WTC11 (cell line): Measurements from ENCODE around the gene DYNLT2B. TPM values are rescaled to one million over a fixed set of nuclear protein-coding genes. Genes with fewer than 3 reads are reported as not detected.
A peak's percentile ranks its signal among the peaks of the same experiment; 100 is the strongest.

Experiments used
- ATAC-seq: fragments of 200-7000 bp; cut with Tn5 transposase; 2 replicates; pipeline ENCODE4 v1.10.0; 2021; ENCODE audit warnings: mild to moderate bottlenecking, moderate library complexity
- CTCF ChIA-PET: fragments of 300-600 bp; sonication (Branson Sonifier 250); formaldehyde crosslinking; loops from one replicate; lab custom pipeline; 2021; ENCODE audit warnings: antibody characterized with exemption; lab: Charles Lee
- POLR2A ChIA-PET: fragments of 350-600 bp; sonication (Branson Sonifier 250); formaldehyde crosslinking; loops from one replicate; lab custom pipeline; 2021; ENCODE audit warnings: antibody characterized with exemption; lab: Charles Lee
- DNase-seq: peaks from one replicate; pipeline ENCODE4 v3.0.0; 2021; ENCODE audit warnings: low spot score
- H3K27ac Mint-ChIP-seq: 2 replicates; pipeline ENCODE4 v1.8.0; 2021; ENCODE audit warnings: mixed read lengths
- H3K27me3 Mint-ChIP-seq: 2 replicates; pipeline ENCODE4 v1.8.0; 2021; ENCODE audit warnings: low read depth, mild to moderate bottlenecking, moderate library complexity, mixed read lengths
- H3K36me3 Mint-ChIP-seq: 2 replicates; pipeline ENCODE4 v1.8.0; 2021; ENCODE audit warnings: mixed read lengths
- H3K4me1 Mint-ChIP-seq: 2 replicates; pipeline ENCODE4 v1.8.0; 2022; ENCODE audit warnings: mixed read lengths
- H3K4me3 Mint-ChIP-seq: 2 replicates; pipeline ENCODE4 v1.8.0; 2021; ENCODE audit warnings: mild to moderate bottlenecking, moderate library complexity, mixed read lengths
- H3K9me3 Mint-ChIP-seq: 2 replicates; pipeline ENCODE4 v1.8.0; 2021; ENCODE audit warnings: mixed read lengths
- CDX4 ChIP-seq: fragments of 250-450 bp; sonication (Bioruptor Pico); IDR thresholded peaks from 2 replicates; pipeline ENCODE4 v1.9.0; 2021; ENCODE audit warnings: moderate library complexity, mild to moderate bottlenecking, inconsistent platforms, borderline replicate concordance
- E2F1 ChIP-seq: sonication (generic); formaldehyde crosslinking; IDR thresholded peaks from 2 replicates; pipeline ENCODE4 v1.8.0; 2022; ENCODE audit warnings: mild to moderate bottlenecking, missing genetic modification reagents
- FOXP4 ChIP-seq: sonication (generic); formaldehyde crosslinking; IDR thresholded peaks from 2 replicates; pipeline ENCODE4 v1.8.0; 2022; ENCODE audit warnings: mild to moderate bottlenecking, missing genetic modification reagents
- IRF1 ChIP-seq: sonication (generic); formaldehyde crosslinking; IDR thresholded peaks from 2 replicates; pipeline ENCODE4 v1.8.0; 2023; ENCODE audit warnings: missing genetic modification reagents
- MLX ChIP-seq: sonication (generic); formaldehyde crosslinking; IDR thresholded peaks from 2 replicates; pipeline ENCODE4 v1.8.1; 2023; ENCODE audit warnings: mild to moderate bottlenecking, missing genetic modification reagents, moderate library complexity
- MXD4 ChIP-seq: fragments of 250-450 bp; sonication (Bioruptor Pico); IDR thresholded peaks from 2 replicates; pipeline ENCODE4 v1.8.0; 2021; ENCODE audit warnings: mild to moderate bottlenecking, moderate library complexity, borderline replicate concordance
- MYBL2 ChIP-seq: sonication (generic); formaldehyde crosslinking; IDR thresholded peaks from 2 replicates; pipeline ENCODE4 v1.8.1; 2023; ENCODE audit warnings: mild to moderate bottlenecking, moderate library complexity, missing genetic modification reagents
- NR1H2 ChIP-seq: sonication (generic); formaldehyde crosslinking; IDR thresholded peaks from 2 replicates; pipeline ENCODE4 v1.9.0; 2021; ENCODE audit warnings: mild to moderate bottlenecking, moderate library complexity, missing genetic modification reagents
- SMAD4 ChIP-seq: sonication (generic); formaldehyde crosslinking; IDR thresholded peaks from 2 replicates; pipeline ENCODE4 v1.8.0; 2022; ENCODE audit warnings: mild to moderate bottlenecking, missing genetic modification reagents
- TP53 ChIP-seq: sonication (generic); formaldehyde crosslinking; IDR thresholded peaks from 2 replicates; pipeline ENCODE4 v1.8.1; 2023; ENCODE audit warnings: mild to moderate bottlenecking, missing genetic modification reagents
- USF2 ChIP-seq: sonication (generic); formaldehyde crosslinking; IDR thresholded peaks from 2 replicates; pipeline ENCODE4 v1.8.1; 2023; ENCODE audit warnings: mild to moderate bottlenecking, missing genetic modification reagents, moderate library complexity
- ZNF219 ChIP-seq: sonication (generic); formaldehyde crosslinking; IDR thresholded peaks from 2 replicates; pipeline ENCODE4 v1.8.0; 2023; ENCODE audit warnings: missing genetic modification reagents, mild to moderate bottlenecking, borderline replicate concordance
- ZNF512 ChIP-seq: sonication (generic); formaldehyde crosslinking; IDR thresholded peaks from 2 replicates; pipeline ENCODE4 v1.8.1; 2022; ENCODE audit warnings: missing genetic modification reagents, borderline replicate concordance
- ZNF532 ChIP-seq: fragments of 250-450 bp; sonication (Bioruptor Pico); IDR thresholded peaks from 2 replicates; pipeline ENCODE4 v1.9.0; 2021; ENCODE audit warnings: mild to moderate bottlenecking, borderline replicate concordance
- total RNA-seq: library from RNA; stranded (reverse); gene quantifications from 3 replicates; pipeline ENCODE4 v1.2.3, GENCODE V29; 2021

The DYNLT2B gene
- total RNA-seq, 1 experiment from 2014 or later = 10.0 TPM

- no peak for TF ChIP-seq ZNF532 (CRISPR knock-in tag)
Observed at GRCh38 chr3:196268284-196269163, 49.5 kb downstream of the DYNLT2B start (continued).

GRCh38 chr3:196263819-196264218, 54.2 kb downstream of the DYNLT2B start:
- ChIA-PET POLR2A (no interaction called here), CTCF (no interaction called here)
- Mint-ChIP-seq H3K4me1 (peaks cover 25% of the 10 kb centered on the region), H3K27ac (peak overlapping the region; percentile 78; the same call in 1 of the 2 replicates), H3K4me3 (no peak overlapping the region), H3K9me3 (peaks cover 5% of the 10 kb centered on the region), H3K27me3 (no peaks in the 10 kb centered on the region), H3K36me3 (peaks cover 16% of the 10 kb centered on the region)
- TF ChIP-seq SMAD4 = no peak
- no peak for TF ChIP-seq ZNF512
- no peak for TF ChIP-seq ZNF219 (CRISPR knock-in tag)
- TF ChIP-seq IRF1 = no peak
- no peak for TF ChIP-seq MLX (CRISPR knock-in tag)
- TF ChIP-seq MYBL2 (CRISPR knock-in tag) = no peak
- ATAC-seq (no peak), DNase-seq (no peak)

GRCh38 chr3:196260784-196261183, 57.3 kb downstream of the DYNLT2B start:
- Mint-ChIP-seq H3K27me3 (no peaks in the 10 kb centered on the region), H3K9me3 (peaks cover 5% of the 10 kb centered on the region), H3K4me3 (no peak overlapping the region), H3K27ac (no peak overlapping the region), H3K36me3 (peaks cover 15% of the 10 kb centered on the region), H3K4me1 (peaks cover 18% of the 10 kb centered on the region)
- DNase-seq (no peak), ATAC-seq (no peak)
- ChIA-PET CTCF (interaction anchor here (1.2 kb wide), 1 partner anchor 268 kb away, joined by 3 read pairs; no protein-coding TSS in a partner anchor), POLR2A (no interaction called here)
- TF ChIP-seq MXD4 = no peak
- no peak for TF ChIP-seq E2F1
- no peak for TF ChIP-seq NR1H2 (CRISPR knock-in tag)
- TF ChIP-seq CDX4 = no peak
- no peak for TF ChIP-seq USF2 (CRISPR knock-in tag)
- TF ChIP-seq FOXP4 (CRISPR knock-in tag) = no peak
- no peak for TF ChIP-seq TP53 (CRISPR knock-in tag)
